8988T (cell line): ENCODE results near the gene IGFL2.
"Not testable (repeated sequence)": the region's sequence is repeated elsewhere in the genome, so short reads cannot be mapped to it uniquely, and the experiment has no call there.

Experiments used
- DNase-seq: peaks from one replicate; pipeline ENCODE4 v3.0.0; 2011

IGFL2 gene

DNA sequence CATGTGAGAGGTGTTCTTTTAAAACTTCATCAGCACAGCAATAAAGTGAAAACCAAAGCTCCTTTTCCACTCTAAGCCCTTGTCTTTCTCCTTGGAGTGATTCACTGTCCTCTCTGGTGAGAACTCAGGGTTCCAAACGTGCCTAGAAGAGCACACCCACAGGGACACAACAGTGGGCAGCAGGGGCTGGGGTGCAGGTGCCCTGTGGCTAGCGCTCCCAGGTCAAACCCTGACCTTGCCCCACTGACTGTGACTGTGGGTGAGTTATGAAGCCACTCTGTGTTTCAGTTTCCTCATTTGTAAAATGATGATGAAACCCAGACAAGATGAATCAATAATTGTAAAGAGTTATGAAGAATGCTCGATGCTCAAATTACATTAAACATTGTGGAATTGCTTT is 43.9 kb downstream of the IGFL2 start:
- no peak for DNase-seq

DNA sequence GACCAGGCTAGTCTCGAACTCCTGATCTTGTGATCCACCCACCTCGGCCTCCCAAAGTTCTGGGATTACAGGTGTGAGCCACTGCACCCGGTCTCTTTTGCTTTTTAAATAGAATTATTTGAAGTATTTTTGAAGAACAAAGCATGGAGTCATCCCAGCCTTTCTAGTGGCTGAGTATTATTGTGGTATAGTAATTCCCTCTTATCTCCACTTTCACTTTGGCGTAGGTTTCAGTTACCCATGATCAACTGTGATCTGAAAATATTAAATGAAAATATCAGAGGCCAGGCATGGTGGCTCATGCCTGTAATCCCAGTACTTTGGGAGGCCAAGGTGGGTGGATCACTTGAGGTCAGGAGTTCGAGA is 44.6 kb downstream of the IGFL2 start:
- DNase-seq, result not testable (repeated sequence)

DNA sequence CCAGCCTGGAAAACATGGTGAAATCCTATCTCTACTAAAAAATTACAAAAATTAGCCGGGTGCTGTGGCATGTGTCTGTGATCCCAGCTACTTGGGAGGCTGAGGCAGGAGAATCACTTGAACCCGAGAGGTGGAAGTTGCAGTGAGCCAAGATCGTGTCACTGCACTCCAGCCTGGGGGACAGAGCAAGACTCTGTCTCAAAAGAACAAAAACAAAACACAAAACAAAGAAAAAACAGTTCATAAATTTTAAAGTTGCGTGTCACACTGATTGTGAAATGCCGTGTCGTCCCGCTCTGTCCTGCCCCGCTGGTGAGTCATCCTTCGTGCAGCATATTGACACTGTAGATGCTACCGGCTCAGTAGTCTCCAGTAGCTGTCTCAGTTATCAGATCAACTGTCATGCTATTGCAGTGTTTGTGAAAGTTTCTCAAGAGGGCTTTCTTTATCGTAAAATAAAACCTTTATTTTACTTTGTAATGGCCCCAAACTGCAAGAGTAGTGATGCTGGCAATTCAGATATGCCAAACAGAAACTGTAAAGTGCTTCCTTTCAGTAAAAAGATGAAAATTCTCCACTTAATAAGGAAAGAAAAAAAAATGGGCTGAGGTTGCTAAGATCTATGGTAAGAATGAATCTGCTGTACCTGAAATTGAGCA is 45.1 kb downstream of the IGFL2 start:
- no peak for DNase-seq

DNA sequence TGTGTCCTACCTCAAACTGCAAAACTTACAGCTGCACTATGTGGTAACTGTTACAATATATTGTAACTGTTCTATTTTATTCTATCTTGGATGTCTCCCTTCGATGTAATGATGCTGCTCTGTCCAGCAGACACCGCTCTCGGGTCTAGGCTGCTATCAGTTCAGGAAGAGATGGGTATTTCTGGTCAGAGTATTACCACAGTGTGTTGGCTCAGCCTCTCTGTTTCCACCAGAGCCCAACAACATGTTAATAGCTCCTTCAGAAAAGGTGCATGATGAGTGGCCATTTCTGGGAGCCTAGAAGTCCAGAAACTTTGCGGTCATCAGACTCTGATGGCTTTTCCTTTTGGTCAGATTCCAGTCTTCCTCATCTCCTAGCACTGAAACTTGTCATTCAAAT is 45.6 kb downstream of the IGFL2 start:
- no peak for DNase-seq

DNA sequence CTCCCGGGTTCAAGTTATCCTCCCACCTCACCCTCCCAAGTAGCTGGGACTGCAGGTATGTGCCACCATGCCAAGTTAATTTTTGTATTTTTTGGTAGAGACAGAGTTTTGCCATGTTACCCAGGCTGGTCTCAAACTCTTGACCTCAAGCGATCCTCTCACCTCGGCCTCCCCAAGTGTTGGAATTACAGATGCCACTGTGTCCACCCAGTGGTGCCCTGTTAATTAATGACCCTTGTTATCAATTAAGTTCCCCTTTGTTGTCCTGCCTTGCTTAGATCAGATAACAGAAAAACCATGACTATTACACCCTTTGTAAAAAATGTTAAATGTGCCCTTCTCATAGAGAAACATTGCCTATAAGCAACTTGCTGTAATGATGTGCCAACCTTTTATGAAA is 47.1 kb downstream of the IGFL2 start:
- DNase-seq, result no peak

DNA sequence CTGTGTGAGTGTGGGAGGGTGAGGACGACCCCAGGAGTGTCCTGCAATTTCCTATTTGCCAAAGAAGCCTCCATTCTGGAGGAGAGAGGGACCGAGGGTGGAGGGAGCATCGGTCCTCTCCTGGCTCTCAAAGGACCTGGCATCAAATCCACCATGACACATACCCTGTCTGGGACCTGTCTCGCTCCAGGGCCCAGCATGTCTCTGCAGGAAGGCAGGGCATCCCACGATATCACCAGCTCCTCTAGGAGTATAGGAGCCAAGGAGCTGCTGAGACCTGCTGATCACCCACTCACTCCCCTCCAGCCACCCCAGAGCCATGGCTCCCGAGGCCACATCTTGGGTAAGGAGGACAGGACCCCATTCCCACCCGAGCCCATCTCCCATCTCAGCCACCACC is 47.9 kb downstream of the IGFL2 start:
- DNase-seq, result not testable (repeated sequence)

DNA sequence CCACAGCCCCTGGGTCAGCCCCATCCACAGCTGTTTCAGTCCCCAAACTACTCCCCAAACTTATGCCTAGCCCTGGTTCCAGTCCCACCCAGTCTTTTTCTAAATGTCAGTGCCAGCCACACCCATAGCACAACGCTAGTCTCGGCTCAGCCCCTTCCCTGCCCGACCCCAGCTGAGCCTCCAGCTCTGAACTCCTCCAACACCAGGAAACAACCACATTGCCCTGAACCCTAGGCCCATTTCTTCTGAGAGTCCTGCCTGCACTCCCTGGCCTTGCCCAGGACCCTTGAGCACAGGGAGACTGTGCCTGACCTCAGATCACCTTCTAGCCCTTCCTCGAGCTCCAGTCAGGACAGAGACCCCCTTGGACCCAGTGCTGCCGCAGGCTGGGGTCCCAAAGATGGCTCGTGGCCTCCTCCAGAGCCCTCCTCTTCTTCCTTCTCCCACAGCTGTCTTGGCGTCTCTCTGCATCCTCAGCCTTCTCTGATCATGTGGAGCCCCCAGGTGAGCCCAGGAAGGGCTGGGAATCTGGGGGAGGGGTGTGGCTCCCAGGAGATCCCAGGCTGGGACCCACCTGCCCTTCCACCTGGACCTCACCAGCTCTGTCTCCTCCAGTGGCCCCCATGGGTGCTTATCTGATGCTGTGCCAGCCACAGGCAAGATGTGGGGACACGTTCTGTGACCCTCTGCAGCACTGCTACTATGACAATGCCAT is 48.5 kb downstream of the IGFL2 start:
- DNase-seq, result no peak

DNA sequence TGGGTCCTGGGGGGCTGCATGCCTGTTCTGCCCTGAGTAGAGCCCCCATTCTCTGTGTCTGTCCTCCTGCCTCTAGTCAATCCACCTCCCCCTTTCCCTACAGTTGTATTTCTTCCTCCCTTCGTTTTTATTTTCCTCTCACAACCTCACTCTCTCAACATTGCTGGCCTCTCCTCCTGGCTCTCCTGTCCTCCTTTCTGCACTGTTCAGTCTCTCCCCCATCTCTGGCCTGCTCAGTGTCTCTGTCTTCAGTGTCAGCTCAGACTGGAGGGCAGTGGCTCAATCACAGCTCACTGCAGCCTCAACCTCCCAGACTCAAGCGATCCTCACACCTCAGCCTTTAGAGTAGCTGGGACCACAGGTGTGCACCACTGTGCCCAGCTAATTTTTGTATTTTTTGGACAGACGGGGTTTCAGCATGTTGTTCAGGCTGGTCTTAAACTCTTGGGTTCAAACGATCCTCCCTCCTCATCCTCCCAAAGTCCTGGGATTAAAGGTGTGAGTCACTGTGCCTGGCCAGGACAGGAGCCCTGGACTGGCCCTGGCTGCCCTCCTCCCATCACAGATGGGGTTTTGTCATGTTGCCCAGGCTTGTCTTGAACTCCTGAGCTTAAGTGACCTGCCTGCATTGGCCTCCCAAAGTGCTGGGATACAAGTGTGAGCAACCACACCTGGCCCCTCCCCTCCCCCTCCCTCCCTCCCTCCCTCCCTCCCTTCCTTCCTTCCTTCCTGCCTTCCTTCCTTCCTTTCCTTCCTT is 49.5 kb downstream of the IGFL2 start:
- DNase-seq, result no peak

DNA sequence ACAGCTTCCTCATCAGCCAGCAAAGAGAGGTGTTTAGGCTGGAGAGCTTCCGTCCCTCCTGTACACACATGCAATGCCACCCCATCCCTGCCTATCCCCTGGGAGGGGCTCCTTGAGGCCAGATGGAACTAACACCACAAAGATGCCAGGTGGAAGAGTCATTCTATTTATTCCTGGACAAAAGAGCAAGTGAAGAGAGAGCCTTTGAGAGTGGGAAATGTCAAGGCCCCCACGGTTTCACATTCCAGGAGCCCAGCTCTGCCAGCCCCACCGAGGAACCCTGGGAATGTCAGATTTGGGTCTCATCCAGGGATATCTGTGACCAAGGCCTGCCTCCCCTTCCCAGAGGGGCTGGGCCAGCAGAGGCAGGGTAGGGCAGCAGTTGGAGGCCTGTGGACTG is 50.7 kb downstream of the IGFL2 start:
- DNase-seq, result no peak

DNA sequence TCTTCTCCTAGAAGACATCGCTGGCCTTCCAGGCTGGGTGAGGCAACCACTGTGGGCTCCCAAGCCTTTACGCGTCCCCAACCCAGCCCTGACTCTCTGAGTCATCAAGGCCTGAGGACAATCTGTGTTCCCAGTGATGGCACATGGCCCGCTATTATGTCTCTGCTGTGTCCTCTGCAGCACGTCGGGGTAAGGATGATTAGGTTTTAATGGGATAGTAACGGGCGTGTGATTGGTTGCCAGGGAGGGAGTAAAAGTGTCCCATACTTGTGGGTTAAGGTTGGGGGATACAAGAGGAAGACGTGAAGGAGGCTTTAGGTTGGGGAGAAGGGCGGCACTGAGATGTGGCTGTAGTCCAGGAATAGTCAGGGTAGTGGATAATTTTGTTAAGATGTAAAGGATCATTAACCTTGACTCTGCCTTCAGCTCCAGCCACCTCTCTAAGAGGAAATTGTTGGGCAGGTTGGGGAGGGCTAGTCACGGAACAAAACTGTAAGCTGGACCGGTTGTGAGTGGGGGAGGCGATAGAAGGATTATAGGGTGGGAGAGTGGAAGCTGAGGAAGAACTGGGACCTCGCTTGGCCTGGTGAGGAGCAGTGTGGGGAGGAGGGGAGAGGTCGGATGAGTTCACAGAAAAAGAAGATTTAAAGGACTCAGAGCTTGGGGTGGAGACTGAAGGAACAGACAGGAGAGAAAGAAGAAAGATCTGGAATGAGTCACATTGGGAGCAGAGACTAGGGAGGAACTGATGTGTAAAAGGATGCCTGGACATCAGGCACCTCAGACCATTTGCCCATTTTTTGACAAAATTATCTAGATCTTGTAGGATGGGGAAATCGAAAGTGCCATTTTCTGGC is 53.6 kb downstream of the IGFL2 start:
- DNase-seq, result no peak

DNA sequence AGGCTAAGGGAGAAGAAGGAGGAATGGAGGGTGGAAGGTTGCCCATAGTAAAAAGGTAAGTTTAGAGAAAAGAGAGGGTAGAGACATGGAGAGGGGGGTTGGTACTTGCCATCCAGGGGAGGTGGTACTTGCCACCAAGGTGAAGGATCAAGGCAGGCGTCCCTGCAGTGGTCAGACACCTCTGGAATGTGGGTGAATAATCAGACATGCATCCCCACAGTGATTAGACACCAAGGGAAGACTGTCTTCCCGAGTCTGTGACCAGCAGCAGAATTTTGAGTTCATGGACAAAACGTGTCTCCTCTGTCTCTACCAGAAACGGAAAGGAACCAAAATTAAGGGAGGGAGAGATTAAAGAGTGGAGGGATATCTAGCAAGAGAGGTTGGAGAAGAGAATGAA is 54.4 kb downstream of the IGFL2 start:
- no peak for DNase-seq

DNA sequence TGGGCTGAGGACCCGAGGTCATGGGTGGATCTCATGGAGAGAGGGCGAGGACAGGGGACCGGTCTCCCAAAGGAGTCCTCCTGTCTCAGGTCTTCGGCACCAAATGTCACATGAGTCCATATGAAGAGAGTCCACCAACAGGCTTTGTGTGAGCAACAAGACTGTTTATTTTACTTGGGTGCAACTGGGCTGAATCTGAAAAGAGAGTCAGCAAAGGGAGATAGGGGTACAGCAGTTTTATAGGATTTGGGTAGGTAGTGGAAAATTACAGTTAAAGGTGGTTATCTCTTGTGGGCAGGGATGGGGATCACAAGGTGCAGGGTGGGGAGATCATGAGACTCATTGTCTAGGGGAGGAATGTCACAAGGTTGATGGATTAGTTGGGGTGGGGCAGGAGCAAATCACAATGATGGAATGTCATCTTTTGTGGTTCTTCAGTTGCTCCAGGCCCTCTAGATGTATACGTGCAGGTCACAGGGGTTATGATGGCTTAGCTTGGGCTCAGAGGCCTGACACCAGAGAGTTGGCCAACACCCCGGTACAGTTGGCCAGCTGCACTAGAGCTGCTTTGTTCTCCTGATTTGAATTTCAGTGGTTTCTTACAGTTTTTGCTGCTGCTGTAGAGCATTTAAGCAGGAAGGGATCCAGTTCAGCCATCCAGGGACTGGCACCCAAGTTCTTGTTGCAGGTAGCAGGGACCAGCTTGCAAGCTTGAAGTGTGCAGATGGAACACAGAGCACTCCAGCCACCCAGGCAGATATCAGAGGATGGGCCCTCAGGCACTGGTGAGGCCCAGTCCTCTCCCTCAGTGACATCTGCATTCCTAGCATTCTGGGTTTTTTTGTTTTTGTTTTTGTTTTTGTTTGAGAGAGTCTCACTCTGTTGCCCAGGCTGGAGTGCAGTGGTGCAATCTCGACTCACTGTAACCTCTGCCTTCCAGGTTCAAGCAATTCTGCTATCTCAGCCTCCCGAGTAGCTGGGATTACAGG is 55.1 kb downstream of the IGFL2 start:
- no peak for DNase-seq

DNA sequence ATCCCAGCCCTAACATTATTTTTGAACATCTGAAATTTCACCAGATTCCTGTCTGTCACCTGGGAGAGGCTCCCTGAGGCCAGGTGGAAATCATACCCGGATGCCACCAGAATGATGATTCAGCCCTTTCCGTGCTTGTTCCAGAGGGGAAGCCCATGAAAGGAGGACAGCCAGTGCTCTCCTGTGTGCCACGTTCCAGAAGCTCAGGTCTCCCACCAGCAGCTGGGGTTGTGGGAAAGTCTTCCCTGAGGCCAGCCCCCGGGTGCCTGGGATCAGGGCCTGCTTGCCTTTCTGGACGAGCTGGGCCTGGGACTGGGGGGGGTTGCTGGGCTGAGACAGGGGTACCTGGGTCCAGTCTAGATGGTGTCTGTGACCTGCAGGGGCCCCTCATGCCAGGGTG is 56.0 kb downstream of the IGFL2 start:
- no peak for DNase-seq

DNA sequence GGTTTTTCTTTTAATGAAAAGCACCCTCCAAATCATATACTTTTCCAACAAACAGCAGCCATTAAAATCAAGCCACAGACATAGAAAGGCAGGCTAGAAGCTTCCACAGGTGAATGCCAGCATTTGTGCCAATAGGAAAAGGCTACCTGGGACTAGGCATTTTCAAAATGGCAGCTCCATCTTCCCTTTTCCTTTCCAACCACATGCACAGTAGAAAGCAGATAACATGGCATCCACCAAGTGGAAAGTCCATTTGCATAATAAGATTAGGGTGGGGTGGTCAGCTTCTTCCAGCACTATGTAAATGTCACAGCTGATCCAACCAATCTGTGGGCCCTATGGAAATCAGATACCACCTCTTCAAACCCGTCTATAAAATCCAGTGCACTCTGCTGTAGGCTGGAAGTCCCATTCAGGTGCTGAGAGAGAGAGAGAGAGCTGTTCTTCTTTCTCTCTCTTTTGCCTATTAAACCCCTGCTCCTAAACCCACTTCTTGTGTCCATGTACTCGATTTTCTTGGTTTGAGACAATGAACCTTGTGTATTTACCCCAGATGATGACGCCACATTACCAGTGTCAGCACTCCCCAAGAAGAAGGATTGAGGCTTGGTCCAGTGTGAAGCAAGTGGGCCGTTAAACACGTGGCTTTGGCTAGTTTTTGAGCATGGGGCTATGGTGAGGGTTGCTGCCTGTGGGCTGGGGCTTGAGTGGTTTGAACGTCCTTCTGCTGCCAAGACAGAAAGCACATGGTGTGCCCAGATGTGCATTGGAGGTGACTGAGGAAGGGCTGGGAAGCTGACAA is 57.3 kb downstream of the IGFL2 start:
- DNase-seq, result no peak

DNA sequence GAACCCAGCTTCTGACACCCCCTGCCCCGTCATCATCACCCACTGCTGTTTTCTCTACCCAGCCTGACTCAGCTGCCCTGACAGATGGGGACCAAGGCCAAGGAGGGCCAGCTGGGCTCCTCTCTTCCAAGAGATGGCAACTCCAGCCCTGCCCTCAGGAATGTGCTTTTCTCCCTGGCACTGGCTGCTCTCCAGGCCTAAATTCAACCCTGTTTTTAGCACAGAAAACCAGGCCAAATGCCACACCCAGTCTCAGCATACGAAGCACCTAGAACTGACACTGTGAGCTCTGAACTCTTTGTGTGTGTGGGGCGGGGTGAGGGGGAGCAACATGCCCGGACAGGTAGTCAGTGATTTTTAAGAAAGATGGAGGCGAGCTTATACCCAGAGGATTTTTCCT is 58.1 kb downstream of the IGFL2 start:
- DNase-seq, result no peak

DNA sequence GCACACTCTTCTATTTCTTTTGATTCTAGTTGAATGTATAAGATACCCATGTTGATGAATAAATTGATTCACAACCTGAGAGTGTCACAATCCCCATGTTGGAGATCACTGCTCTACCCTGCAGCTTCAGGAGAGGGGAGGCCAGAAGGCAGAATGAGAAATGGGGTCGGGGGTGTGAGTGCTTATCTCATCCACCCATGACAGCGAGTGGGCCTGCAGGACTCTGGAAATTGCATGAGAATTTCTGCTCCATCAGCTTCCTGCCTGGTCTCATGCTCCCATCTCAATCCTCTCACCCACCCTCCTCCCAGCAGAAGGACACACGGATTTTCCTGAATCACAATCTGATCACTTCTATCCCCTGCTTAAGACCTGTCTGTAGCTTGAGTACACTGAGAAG is 58.6 kb downstream of the IGFL2 start:
- no peak for DNase-seq

DNA sequence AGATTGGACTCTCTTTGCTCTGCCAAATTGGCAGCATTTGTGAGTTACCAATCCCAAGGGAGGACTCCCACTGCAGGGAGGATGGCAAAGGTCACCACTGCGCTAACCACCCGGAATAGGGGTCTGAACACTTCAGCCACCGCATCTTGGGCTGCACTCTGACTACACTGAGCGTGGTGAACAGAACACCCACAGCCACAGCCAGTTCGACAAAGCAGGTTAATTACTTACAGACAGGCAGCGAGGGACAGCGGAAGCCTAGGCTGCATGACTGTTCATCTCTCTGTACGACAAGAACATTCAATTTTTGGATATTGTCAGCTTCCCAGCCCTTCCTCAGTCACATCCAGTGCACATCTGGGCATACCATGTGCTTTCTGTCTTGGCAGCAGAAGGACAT is 59.8 kb downstream of the IGFL2 start:
- DNase-seq, result not testable (repeated sequence)

DNA sequence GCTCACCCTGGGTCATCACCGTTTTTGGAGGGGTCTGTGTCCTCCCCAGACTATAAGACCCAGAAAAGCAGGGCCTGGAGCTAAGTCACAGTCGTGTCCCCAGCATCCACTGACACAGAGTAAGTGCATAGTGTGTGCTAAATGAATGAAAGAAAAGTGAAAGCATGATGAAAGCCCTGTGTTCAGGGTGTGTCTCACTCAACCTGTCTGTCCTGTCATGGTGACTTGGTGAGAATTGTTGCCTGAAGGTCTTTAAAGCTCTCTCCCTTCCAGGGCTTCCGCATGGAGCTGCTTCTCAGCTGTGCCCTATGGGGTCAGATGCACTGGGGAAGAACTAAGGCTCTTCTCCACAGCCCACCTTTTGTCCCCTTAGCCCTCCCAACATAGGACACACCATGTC is 61.0 kb downstream of the IGFL2 start:
- DNase-seq, result no peak

DNA sequence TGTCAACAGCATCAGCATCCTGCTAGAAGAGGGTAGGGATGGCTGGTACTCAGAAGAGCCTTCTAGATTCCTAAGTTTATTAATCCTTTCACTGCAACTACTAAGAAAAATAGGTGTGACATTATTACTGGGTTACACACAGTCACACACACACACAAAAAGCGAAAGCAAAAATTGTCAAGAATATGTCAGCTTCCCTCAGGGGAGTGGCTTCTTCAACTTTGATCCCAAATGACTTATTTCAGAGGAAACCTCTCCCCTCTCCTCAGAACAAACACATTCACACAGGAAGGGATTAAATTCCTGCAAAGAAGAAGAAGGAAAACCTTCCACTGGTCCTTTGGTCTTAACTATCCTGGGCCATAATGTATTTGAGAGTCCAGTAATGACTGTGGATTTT is 61.4 kb downstream of the IGFL2 start:
- no peak for DNase-seq

DNA sequence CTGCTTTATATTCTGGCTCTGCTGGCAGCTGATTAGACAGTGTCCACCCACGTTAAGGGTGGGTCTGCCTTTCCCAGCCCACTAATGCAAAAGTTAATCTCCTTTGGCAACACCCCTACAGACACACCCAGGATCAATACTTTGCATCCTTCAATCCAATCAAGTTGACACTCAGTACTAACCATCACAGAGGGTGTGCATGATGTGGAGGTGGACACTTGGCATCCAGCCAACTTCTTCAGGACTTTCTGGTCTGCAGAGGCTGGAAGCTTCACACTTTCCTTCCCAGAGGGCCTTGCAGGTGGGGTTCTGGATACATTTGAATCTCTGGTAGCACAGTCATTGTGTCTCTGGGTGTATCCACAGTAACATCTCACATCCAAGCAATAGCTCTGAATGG is 62.6 kb downstream of the IGFL2 start:
- no peak for DNase-seq
